Occipital lobe (tissue), 2 donors: ENCODE measurements around the gene ENPP5. TPM values are rescaled to one million over a fixed set of nuclear protein-coding genes. Genes with fewer than 3 reads are reported as not detected.
"Not testable (repeated sequence)": the region's sequence is repeated elsewhere in the genome, so short reads cannot be mapped to it uniquely, and the experiment has no call there.

ENCODE experiments used
- DNase-seq: peaks from one replicate; lab custom pipeline; 2025; lab: John Stamatoyannopoulos, UW
- total RNA-seq: library from RNA; depleted of rRNA; stranded (reverse); fragments of >200 nt; gene quantifications from one replicate; pipeline ENCODE4 v1.2.3, GENCODE V29; 2014

ENPP5 gene
- total RNA-seq, 1 donor from 2014 or later, result 4.7 TPM

- DNase-seq, result no peak
Measured at GRCh38 chr6:46175446-46175845, 4.7 kb upstream of the ENPP5 start.

GRCh38 chr6:46174904-46175303 lies 4.1 kb upstream of the ENPP5 start:
- DNase-seq, result no peak

DNA sequence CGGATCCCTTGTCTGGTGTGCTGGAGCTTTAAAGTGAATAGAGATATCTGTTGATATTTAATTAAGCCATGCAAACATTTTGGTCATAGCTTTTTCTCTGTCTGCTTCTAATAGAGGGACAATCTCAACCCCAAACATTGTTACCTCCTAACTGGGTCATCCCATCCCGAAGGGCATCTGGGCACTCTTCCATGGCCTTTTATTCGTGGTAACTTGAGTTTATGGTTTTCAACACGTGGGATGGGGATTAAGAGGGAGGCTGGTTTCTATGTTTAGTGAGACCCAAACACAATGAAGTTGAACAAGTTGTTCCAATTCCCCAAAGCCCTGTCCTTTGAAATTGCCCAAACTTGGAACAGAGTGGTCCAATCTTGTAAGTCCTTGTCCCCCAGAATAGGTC lies 1.4 kb upstream of the ENPP5 start:
- no peak for DNase-seq

- no peak for DNase-seq
Measured at GRCh38 chr6:46160102-46160501, 10.7 kb downstream of the ENPP5 start.

GRCh38 chr6:46159229-46159628 lies 11.6 kb downstream of the ENPP5 start:
- no peak for DNase-seq

- DNase-seq, result no peak
Measured at GRCh38 chr6:46156701-46157100, 14.1 kb downstream of the ENPP5 start.

- DNase-seq, result not testable (repeated sequence)
Measured at GRCh38 chr6:46149066-46149465, 21.7 kb downstream of the ENPP5 start.

GRCh38 chr6:46144270-46144669 lies 26.5 kb downstream of the ENPP5 start:
- no peak for DNase-seq

DNA sequence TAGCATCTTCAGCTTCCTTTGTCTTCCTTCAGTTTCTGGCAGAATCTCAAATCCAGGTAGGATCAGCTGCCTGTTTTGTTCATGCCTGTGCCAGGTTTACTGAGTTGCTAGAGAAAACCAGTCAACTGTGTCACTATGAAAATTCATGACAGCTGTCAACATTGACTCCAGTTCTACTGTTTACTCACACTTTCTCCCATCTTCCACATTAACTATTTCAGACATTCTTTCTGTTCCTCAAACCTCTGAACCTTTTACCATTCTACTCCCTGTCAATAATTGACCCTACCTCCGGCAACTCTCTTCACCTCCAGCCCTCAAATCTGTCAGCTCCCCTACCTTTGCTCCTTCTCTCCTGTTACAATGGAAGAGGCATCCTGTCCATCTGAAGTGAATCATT lies 32.5 kb downstream of the ENPP5 start:
- DNase-seq, result no peak

GRCh38 chr6:46137387-46137786 lies 33.4 kb downstream of the ENPP5 start:
- no peak for DNase-seq

GRCh38 chr6:46136831-46137230 lies 33.9 kb downstream of the ENPP5 start:
- DNase-seq, result no peak

DNA sequence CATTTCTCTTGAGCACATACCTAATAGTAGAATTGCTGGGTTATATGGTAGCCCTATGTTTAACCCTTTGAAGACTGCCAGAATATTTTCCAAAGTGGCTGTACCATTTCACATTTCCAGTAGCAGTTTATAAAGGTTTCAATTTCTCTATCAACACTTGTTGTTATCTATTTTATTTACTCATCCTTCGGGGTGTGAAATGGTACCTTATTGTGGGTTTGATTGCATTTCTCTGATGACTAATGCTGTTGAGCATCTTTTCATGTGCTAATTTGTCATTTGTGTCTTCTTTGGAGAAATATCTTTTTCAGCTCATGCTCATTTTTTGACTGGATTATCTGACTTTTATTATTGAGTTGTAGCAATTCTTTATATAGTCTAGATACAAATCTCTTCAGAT lies 35.6 kb downstream of the ENPP5 start:
- DNase-seq, result no peak

DNA sequence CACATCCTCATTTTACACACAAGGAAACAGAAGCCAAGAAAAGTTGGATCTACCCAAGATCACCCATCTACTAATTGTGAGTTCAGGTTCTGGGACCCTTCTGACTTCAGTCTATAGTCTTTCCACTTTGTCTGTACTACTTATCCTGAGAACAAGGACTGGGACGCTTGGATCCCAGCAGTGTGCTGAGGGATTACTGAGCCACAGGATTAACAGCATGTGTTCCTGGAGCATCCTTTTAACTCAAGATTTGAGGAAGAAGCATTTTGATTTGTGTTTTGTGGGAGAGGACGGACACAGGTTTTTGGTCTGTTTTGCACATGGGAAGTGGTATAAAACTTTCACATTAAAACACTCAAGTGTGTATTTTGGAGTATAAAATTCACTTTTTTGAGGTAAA lies 36.6 kb downstream of the ENPP5 start:
- no peak for DNase-seq

DNA sequence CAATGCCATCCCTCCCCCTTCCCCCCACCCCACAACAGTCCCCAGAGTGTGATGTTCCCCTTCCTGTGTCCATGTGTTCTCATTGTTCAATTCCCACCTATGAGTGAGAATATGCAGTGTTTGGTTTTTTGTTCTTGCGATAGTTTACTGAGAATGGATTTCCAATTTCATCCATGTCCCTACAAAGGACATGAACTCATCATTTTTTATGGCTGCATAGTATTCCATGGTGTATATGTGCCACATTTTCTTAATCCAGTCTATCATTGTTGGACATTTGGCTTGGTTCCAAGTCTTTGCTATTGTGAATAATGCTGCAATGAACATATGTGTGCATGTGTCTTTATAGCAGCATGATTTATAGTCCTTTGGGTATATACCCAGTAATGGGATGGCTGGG lies 39.5 kb downstream of the ENPP5 start:
- not testable (repeated sequence) for DNase-seq

DNA sequence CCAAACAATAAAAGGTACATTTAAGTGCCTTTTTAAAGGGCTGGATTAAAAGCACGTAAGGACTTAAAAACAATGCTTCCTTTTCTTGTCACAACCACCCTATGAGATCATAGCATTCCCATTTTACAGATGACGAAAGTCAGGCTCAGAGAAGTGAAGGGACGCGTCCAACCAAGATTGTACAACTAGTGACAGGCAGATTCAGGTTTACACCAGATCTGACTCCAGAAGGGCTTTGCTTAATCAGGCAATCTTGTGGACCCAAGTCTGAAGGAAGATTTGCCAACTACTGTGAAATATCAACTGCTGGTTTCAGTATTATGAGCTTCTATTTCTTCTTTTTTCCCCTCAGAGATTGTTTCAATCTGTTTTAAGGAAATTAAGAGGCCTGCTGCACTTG lies 40.1 kb downstream of the ENPP5 start:
- DNase-seq, result no peak

DNA sequence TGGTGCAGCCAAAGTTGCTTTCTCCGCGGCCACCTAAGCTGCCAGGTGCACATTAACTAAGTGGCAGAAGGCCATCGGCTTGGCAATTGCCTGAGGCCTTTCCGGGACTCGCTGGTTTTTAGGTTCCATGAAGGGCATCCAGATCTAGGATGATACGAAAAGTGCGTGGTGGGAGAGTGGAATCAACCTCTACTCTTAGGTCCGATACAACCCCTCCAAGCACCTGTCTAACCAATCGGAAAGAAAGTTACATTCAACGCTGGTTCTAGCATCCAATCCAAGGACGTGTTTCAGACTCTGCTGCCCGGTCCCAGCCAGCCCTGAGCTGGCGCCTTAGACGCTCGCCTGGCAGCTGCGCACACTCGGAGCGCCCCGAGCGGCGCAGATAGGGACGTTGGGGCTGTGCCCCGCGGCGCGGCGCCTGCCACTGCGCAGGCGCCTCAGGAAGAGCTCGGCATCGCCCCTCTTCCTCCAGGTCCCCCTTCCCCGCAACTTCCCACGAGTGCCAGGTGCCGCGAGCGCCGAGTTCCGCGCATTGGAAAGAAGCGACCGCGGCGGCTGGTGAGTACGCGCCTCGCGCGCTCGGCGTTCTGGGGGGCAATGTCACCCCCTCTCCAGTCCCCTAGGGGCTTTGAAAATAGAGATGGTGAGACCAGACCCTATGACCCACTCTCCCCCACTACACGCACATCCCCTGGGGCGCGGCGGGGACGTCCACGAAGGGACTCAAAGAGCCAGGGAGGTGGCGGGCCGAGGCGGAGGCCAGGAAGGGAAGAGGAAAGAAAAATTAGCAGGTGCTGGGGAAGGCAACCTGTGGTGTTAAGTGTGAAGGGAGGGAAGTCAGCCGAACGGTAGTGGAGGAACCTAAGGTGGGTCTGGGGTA lies 40.9 kb downstream of the ENPP5 start, which contains the start of gene ENPP4:
Gene ENPP4 (plus strand): TSS at position 361 of the 883 bp plus-strand sequence. CDS start 9,595 bp downstream, outside the sequence.
- peak; percentile 93 for DNase-seq

- no peak for DNase-seq
Measured at GRCh38 chr6:46129291-46129628, 41.5 kb downstream of the ENPP5 start.

GRCh38 chr6:46128476-46128875 lies 42.3 kb downstream of the ENPP5 start:
- no peak for DNase-seq

GRCh38 chr6:46119679-46120078 lies 51.1 kb downstream of the ENPP5 start:
- DNase-seq, result not testable (repeated sequence)

- DNase-seq, result no peak
Measured at GRCh38 chr6:46118836-46119235, 51.9 kb downstream of the ENPP5 start.

- DNase-seq, result no peak
Measured at GRCh38 chr6:46118157-46118556, 52.6 kb downstream of the ENPP5 start.

- no peak for DNase-seq
Measured at GRCh38 chr6:46116289-46116688, 54.5 kb downstream of the ENPP5 start.

DNA sequence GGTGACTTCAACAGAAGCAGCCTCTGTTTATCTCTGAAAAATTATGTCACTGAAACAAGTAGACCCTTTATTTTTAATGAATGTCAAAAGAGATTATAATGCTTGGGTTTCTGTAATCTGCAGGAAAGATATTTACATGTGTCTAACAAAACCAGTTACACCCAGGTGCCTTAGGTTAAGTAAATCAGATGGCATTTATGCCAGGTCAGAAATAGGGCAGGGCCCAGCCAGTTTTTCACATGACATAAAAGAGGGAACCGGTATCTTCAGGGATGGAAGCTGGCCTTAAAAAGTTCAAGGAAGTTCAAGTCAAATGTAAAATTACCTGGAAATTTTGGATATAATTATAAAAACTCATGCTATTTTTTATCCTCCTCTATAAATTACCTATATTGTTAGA lies 55.1 kb downstream of the ENPP5 start:
- DNase-seq, result no peak
